GM23338 (cell line): ENCODE data around the gene CMC2. TPM values are rescaled to one million over a fixed set of nuclear protein-coding genes. Genes with fewer than 3 reads are reported as not detected.

ENCODE experiments used
- ATAC-seq: fragments of 200-7000 bp; cut with Tn5 transposase; 3 replicates; pipeline ENCODE4 v1.9.1; 2020
- DNase-seq: peaks from one replicate; pipeline ENCODE4 v3.0.0-alpha.2; 2015; ENCODE audit warnings: low spot score
- H2AFZ ChIP-seq: fragments of 200-600 bp; sonication (generic); 2 replicates; pipeline ENCODE4 v1.8.0; 2016; ENCODE audit warnings: antibody characterized with exemption, mild to moderate bottlenecking, moderate library complexity
- H3F3A ChIP-seq: fragments of 200-600 bp; sonication (generic); replicated peaks from 2 replicates; pipeline ENCODE4 v1.8.0; 2017; ENCODE audit warnings: antibody characterized with exemption, mixed run types, low read depth
- H3K27ac ChIP-seq: fragments of 200-600 bp; sonication (generic); 2 replicates; pipeline ENCODE4 v1.6.1; 2016; ENCODE audit warnings: low read depth
- H3K27me3 ChIP-seq: fragments of 200-600 bp; sonication (generic); 2 replicates; pipeline ENCODE4 v1.8.0; 2016; ENCODE audit warnings: mild to moderate bottlenecking, mixed run types, moderate library complexity; ENCODE audit not compliant: insufficient read depth
- H3K36me3 ChIP-seq: fragments of 200-600 bp; sonication (generic); 2 replicates; pipeline ENCODE4 v1.8.0; 2016; ENCODE audit warnings: mild to moderate bottlenecking; ENCODE audit not compliant: insufficient read depth
- H3K4me1 ChIP-seq: fragments of 200-600 bp; sonication (generic); 2 replicates; pipeline ENCODE4 v1.8.0; 2016; ENCODE audit warnings: mild to moderate bottlenecking, moderate library complexity; ENCODE audit not compliant: insufficient read depth
- H3K4me2 ChIP-seq: fragments of 200-600 bp; sonication (generic); 2 replicates; pipeline ENCODE4 v1.7.1; 2017; ENCODE audit warnings: mixed run types
- H3K4me3 ChIP-seq: fragments of 200-600 bp; sonication (generic); 2 replicates; pipeline ENCODE4 v1.6.1; 2016; ENCODE audit warnings: mixed run types
- H3K79me2 ChIP-seq: fragments of 200-600 bp; sonication (generic); replicated peaks from 2 replicates; pipeline ENCODE4 v1.8.0; 2017; ENCODE audit warnings: mild to moderate bottlenecking; ENCODE audit not compliant: insufficient read depth
- H3K9me2 ChIP-seq: fragments of 200-600 bp; sonication (generic); 2 replicates; pipeline ENCODE4 v1.8.0; 2017; ENCODE audit not compliant: insufficient read depth
- H4K20me1 ChIP-seq: fragments of 200-600 bp; sonication (generic); replicated peaks from 2 replicates; pipeline ENCODE4 v1.8.0; 2017; ENCODE audit warnings: mild to moderate bottlenecking; ENCODE audit not compliant: insufficient read depth
- H3K27ac Mint-ChIP-seq: 2 replicates; pipeline ENCODE4 v1.8.0; 2020; ENCODE audit warnings: inconsistent platforms, mild to moderate bottlenecking, moderate library complexity, mixed read lengths
- H3K27me3 Mint-ChIP-seq: 3 replicates; pipeline ENCODE4 v1.8.0; 2022; ENCODE audit warnings: low read depth, mild to moderate bottlenecking, moderate library complexity, mixed read lengths, inconsistent platforms; ENCODE audit not compliant: insufficient read depth, poor library complexity
- H3K36me3 Mint-ChIP-seq: 3 replicates; pipeline ENCODE4 v1.8.0; 2021; ENCODE audit warnings: low read depth, mild to moderate bottlenecking, inconsistent platforms, moderate library complexity, mixed read lengths
- H3K4me1 Mint-ChIP-seq: 3 replicates; pipeline ENCODE4 v1.8.0; 2020; ENCODE audit warnings: mild to moderate bottlenecking, inconsistent platforms, mixed read lengths
- H3K4me3 Mint-ChIP-seq: 3 replicates; pipeline ENCODE4 v1.8.0; 2021; ENCODE audit warnings: moderate library complexity, mild to moderate bottlenecking, inconsistent platforms, mixed read lengths
- H3K9me3 Mint-ChIP-seq: 3 replicates; pipeline ENCODE4 v1.8.0; 2020; ENCODE audit warnings: moderate library complexity, mild to moderate bottlenecking, inconsistent platforms, mixed read lengths
- CREB1 ChIP-seq: fragments of 250-450 bp; sonication (Bioruptor Pico); IDR thresholded peaks from 2 replicates; pipeline ENCODE4 v1.5.0; 2020; ENCODE audit warnings: low read depth, mild to moderate bottlenecking, moderate library complexity
- ETS1 ChIP-seq: IDR thresholded peaks from 2 replicates; pipeline ENCODE4 v1.6.1; 2016; ENCODE audit warnings: antibody characterized with exemption
- EZH2 ChIP-seq: fragments of 200-600 bp; sonication (generic); IDR thresholded peaks from one replicate; pipeline ENCODE4 v1.8.0; 2017; ENCODE audit warnings: antibody characterized with exemption, mild to moderate bottlenecking, low read depth; ENCODE audit not compliant: unreplicated experiment
- EZH2phosphoT487 ChIP-seq: fragments of 200-600 bp; sonication (generic); IDR thresholded peaks from one replicate; pipeline ENCODE4 v1.8.1; 2018; ENCODE audit warnings: antibody characterized with exemption; ENCODE audit not compliant: unreplicated experiment
- JUNB ChIP-seq: IDR thresholded peaks from one replicate; pipeline ENCODE4 v1.6.1; 2016; ENCODE audit warnings: antibody characterized with exemption; ENCODE audit not compliant: unreplicated experiment
- NANOG ChIP-seq: IDR thresholded peaks from 2 replicates; pipeline ENCODE4 v1.6.1; 2016; ENCODE audit warnings: antibody characterized with exemption, borderline replicate concordance
- POLR2AphosphoS5 ChIP-seq: IDR thresholded peaks from 2 replicates; pipeline ENCODE4 v1.6.1; 2016; ENCODE audit warnings: antibody characterized with exemption, low read depth
- STAT1 ChIP-seq: IDR thresholded peaks from one replicate; pipeline ENCODE4 v1.6.1; 2016; ENCODE audit warnings: antibody characterized with exemption; ENCODE audit not compliant: unreplicated experiment
- ZNF331 ChIP-seq: fragments of 250-450 bp; sonication (Bioruptor Pico); IDR thresholded peaks from 2 replicates; pipeline ENCODE4 v1.5.0; 2020; ENCODE audit warnings: low read depth, mild to moderate bottlenecking, moderate library complexity
- polyA plus RNA-seq: library from polyadenylated mRNA; unstranded; fragments of >200 nt; fragmentation: Nextera tagmentation; extraction: Ambion mirVana; gene quantifications from 2 replicates; pipeline ENCODE4 v1.2.1, GENCODE V29; 2016
- total RNA-seq: library from RNA; depleted of rRNA; stranded (reverse); fragments of >200 nt; shearing (Covaris generic); gene quantifications from 2 replicates; pipeline ENCODE4 v1.2.3, GENCODE V29; 2014
- TF ChIP-seq, protein P1 (sequence below): fragments of 250-450 bp; sonication (Bioruptor Pico); IDR thresholded peaks from 2 replicates; pipeline ENCODE4 v1.5.0; 2020; ENCODE audit warnings: mild to moderate bottlenecking, moderate library complexity

Gene CMC2
- total and polyA plus RNA-seq, 2 experiments from 2014 or later = 35.7 to 211 TPM

GRCh38 chr16:80990978-80991377, 15.7 kb downstream of the CMC2 start (continued):
- TF ChIP-seq, protein P1, sequence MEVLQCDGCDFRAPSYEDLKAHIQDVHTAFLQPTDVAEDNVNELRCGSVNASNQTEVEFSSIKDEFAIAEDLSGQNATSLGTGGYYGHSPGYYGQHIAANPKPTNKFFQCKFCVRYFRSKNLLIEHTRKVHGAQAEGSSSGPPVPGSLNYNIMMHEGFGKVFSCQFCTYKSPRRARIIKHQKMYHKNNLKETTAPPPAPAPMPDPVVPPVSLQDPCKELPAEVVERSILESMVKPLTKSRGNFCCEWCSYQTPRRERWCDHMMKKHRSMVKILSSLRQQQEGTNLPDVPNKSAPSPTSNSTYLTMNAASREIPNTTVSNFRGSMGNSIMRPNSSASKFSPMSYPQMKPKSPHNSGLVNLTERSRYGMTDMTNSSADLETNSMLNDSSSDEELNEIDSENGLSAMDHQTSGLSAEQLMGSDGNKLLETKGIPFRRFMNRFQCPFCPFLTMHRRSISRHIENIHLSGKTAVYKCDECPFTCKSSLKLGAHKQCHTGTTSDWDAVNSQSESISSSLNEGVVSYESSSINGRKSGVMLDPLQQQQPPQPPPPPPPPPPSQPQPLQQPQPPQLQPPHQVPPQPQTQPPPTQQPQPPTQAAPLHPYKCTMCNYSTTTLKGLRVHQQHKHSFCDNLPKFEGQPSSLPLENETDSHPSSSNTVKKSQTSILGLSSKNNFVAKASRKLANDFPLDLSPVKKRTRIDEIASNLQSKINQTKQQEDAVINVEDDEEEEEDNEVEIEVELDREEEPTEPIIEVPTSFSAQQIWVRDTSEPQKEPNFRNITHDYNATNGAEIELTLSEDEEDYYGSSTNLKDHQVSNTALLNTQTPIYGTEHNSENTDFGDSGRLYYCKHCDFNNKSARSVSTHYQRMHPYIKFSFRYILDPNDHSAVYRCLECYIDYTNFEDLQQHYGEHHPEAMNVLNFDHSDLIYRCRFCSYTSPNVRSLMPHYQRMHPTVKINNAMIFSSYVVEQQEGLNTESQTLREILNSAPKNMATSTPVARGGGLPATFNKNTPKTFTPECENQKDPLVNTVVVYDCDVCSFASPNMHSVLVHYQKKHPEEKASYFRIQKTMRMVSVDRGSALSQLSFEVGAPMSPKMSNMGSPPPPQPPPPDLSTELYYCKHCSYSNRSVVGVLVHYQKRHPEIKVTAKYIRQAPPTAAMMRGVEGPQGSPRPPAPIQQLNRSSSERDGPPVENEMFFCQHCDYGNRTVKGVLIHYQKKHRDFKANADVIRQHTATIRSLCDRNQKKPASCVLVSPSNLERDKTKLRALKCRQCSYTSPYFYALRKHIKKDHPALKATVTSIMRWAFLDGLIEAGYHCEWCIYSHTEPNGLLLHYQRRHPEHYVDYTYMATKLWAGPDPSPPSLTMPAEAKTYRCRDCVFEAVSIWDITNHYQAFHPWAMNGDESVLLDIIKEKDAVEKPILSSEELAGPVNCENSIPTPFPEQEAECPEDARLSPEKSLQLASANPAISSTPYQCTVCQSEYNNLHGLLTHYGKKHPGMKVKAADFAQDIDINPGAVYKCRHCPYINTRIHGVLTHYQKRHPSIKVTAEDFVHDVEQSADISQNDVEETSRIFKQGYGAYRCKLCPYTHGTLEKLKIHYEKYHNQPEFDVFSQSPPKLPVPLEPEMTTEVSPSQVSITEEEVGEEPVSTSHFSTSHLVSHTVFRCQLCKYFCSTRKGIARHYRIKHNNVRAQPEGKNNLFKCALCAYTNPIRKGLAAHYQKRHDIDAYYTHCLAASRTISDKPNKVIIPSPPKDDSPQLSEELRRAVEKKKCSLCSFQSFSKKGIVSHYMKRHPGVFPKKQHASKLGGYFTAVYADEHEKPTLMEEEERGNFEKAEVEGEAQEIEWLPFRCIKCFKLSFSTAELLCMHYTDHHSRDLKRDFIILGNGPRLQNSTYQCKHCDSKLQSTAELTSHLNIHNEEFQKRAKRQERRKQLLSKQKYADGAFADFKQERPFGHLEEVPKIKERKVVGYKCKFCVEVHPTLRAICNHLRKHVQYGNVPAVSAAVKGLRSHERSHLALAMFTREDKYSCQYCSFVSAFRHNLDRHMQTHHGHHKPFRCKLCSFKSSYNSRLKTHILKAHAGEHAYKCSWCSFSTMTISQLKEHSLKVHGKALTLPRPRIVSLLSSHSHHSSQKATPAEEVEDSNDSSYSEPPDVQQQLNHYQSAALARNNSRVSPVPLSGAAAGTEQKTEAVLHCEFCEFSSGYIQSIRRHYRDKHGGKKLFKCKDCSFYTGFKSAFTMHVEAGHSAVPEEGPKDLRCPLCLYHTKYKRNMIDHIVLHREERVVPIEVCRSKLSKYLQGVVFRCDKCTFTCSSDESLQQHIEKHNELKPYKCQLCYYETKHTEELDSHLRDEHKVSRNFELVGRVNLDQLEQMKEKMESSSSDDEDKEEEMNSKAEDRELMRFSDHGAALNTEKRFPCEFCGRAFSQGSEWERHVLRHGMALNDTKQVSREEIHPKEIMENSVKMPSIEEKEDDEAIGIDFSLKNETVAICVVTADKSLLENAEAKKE = no peak

DNA sequence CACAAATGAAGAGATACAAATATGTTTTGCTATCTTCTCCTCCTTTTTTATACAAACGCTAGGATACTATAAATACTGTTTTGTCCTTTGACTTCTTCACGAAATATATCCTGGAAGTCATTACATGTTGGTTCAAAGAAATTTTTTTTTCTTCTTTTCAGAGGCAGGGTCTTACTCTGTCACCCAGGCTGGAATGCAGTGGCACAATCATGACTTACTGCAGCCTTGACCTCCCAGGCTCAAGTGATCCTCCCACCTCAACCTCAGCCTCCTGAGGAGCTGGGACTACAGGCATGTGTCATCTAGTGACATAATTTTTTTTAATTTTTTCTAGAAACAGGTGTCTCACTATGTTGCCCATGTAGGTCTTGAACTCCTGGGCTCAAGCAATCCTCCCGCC, 16.1 kb downstream of the CMC2 start:
- Histone ChIP-seq H3K9me2 (no peaks in the 10 kb centered on the region), H3K4me1 (peaks cover 15% of the 10 kb centered on the region; the same call in 1 of the 2 replicates), H4K20me1 (peaks cover 25% of the 10 kb centered on the region), H3K4me2 (no peak overlapping the region), H3K4me3 (no peak overlapping the region), H2AFZ (no peak overlapping the region), H3K79me2 (peaks cover 55% of the 10 kb centered on the region), H3K27ac (no peak overlapping the region), H3K36me3 (no peaks in the 10 kb centered on the region), H3K27me3 (peaks cover 5% of the 10 kb centered on the region; the same call in 1 of the 2 replicates), H3F3A (no peaks in the 10 kb centered on the region)
- Mint-ChIP-seq H3K36me3 (peaks cover 4% of the 10 kb centered on the region; the same call in 1 of the 3 replicates), H3K27ac (no peak overlapping the region), H3K4me1 (peaks cover 26% of the 10 kb centered on the region), H3K27me3 (peaks cover 16% of the 10 kb centered on the region), H3K9me3 (no peaks in the 10 kb centered on the region), H3K4me3 (no peak overlapping the region)
- DNase-seq (no peak), ATAC-seq (no peak)
- TF ChIP-seq POLR2AphosphoS5 (no peak), ZNF331 (CRISPR knock-in tag) (no peak), CREB1 (CRISPR knock-in tag) (no peak), EZH2 (no peak), STAT1 (no peak), EZH2phosphoT487 (no peak), ETS1 (no peak), JUNB (no peak), NANOG (no peak)
- TF ChIP-seq, protein P1 = no peak
